ENCODE data around the gene DNAJC7.
"Not testable (repeated sequence)": the region's sequence is repeated elsewhere in the genome, so short reads cannot be mapped to it uniquely, and the experiment has no call there.

Gene DNAJC7

DNA sequence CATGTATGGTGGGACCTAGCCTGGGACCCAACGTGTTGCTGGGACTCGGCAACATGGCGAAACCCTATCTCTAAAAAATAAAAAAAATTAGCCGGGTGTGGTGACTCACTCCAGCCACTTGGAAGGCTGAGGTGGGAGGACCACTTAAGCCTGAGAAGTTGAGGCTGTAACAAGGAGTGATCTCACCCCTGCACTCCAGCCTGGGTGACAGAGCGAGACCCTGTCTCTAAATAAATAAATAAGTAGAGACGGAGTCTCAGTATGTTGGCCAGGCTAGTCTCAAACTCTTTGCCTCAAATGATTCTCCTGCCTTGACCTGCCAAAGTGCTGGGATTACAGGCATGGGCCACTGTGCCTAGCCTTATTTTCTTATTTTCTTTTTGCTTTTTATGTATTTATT, 60.7 kb downstream of the DNAJC7 start:
- H3K27ac Mint-ChIP-seq, result no peak overlapping the region
- DNase-seq (ENCODE audit: low spot score), result no peak
- H3K9me3 Mint-ChIP-seq, result no peaks in the 10 kb centered on the region
- no peaks in the 10 kb centered on the region for H3K27me3 Mint-ChIP-seq (ENCODE audit: low read depth)
- H3K4me3 Mint-ChIP-seq, result no peak overlapping the region
- H3K4me1 Mint-ChIP-seq (ENCODE audit: low read depth), result no peaks in the 10 kb centered on the region
- H3K36me3 Mint-ChIP-seq (ENCODE audit: low read depth), result no peaks in the 10 kb centered on the region

- Mint-ChIP-seq H3K27me3 (ENCODE audit: low read depth) (no peaks in the 10 kb centered on the region), H3K9me3 (no peaks in the 10 kb centered on the region), H3K36me3 (ENCODE audit: low read depth) (no peaks in the 10 kb centered on the region), H3K4me1 (ENCODE audit: low read depth) (no peaks in the 10 kb centered on the region), H3K27ac (no peak overlapping the region), H3K4me3 (no peak overlapping the region)
- no peak for DNase-seq (ENCODE audit: low spot score)
Measured at GRCh38 chr17:41948762-41949460, 68.3 kb downstream of the DNAJC7 start.

DNA sequence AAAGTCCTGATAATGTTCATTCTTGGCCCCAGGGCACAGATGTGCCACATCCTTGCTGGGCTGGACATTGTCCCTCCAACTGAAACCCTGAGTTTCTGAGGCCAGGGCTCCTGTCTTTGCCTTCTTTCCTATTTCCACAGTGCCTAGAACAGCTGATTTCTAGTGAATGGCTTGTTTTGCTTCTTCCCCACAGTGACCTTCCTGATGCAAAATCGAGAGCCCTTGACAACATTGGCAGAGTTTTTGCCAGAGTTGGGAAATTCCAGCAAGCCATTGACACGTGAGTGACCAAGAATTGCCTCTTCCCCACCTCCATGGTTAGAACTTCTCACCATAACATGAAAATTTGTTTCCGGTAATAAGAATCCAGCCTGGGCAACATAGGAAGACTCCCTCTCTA, 72.3 kb downstream of the DNAJC7 start:
- Mint-ChIP-seq H3K27me3 (ENCODE audit: low read depth) (no peaks in the 10 kb centered on the region), H3K27ac (no peak overlapping the region), H3K36me3 (ENCODE audit: low read depth) (no peaks in the 10 kb centered on the region), H3K4me1 (ENCODE audit: low read depth) (no peaks in the 10 kb centered on the region), H3K4me3 (no peak overlapping the region), H3K9me3 (no peaks in the 10 kb centered on the region)
- no peak for DNase-seq (ENCODE audit: low spot score)

GRCh38 chr17:41943492-41943891, 73.7 kb downstream of the DNAJC7 start:
- no peaks in the 10 kb centered on the region for H3K27me3 Mint-ChIP-seq (ENCODE audit: low read depth)
- DNase-seq (ENCODE audit: low spot score), result no peak
- H3K4me3 Mint-ChIP-seq, result no peak overlapping the region
- no peak overlapping the region for H3K27ac Mint-ChIP-seq
- no peaks in the 10 kb centered on the region for H3K4me1 Mint-ChIP-seq (ENCODE audit: low read depth)
- no peaks in the 10 kb centered on the region for H3K9me3 Mint-ChIP-seq
- H3K36me3 Mint-ChIP-seq (ENCODE audit: low read depth), result no peaks in the 10 kb centered on the region

DNA sequence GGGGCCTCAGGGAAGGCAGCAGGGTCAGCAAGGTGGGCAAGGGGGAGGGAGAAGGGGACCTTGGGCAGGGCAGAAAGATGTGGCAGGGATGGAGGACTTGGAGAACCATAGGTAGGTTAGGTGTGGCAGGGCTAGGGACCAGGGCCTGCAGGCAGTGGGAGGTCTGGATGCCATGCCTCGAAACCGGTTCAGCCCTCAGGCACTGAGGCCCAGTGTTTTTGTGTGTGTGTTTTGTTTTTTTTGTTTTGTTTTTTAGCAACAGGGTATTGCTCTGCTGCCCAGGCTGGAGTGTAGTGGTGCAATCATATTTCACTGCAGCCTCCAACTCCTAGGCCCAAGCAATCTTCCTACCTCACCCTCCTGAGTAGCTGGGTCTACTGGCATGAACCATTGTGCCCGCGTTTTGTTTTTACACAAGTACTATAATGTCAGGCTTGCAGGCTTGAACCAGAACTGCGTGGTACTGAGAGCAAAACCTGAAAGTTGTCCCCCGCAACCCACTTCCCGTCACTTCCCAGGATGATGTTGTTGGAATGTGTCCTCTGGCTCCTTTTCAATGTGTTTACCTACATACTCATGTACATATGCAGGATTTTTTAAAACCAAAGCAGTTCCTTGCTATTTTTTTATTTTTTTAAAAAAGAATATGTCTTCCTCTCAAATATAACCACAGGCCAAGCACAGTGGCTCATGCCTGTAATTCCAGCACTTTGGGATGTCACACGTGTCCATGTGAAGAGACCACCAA, 74.4 kb downstream of the DNAJC7 start:
- H3K9me3 Mint-ChIP-seq, result no peaks in the 10 kb centered on the region
- H3K27ac Mint-ChIP-seq, result no peak overlapping the region
- H3K4me1 Mint-ChIP-seq (ENCODE audit: low read depth), result no peaks in the 10 kb centered on the region
- H3K36me3 Mint-ChIP-seq (ENCODE audit: low read depth), result no peaks in the 10 kb centered on the region
- no peak overlapping the region for H3K4me3 Mint-ChIP-seq
- no peaks in the 10 kb centered on the region for H3K27me3 Mint-ChIP-seq (ENCODE audit: low read depth)
- no peak for DNase-seq (ENCODE audit: low spot score)

- Mint-ChIP-seq H3K36me3 (ENCODE audit: low read depth) (no peaks in the 10 kb centered on the region), H3K4me1 (ENCODE audit: low read depth) (no peaks in the 10 kb centered on the region), H3K4me3 (no peak overlapping the region), H3K9me3 (no peaks in the 10 kb centered on the region), H3K27ac (no peak overlapping the region), H3K27me3 (ENCODE audit: low read depth) (no peaks in the 10 kb centered on the region)
- DNase-seq (ENCODE audit: low spot score), result no peak
Measured at GRCh38 chr17:41941168-41941567, 76.1 kb downstream of the DNAJC7 start.

DNA sequence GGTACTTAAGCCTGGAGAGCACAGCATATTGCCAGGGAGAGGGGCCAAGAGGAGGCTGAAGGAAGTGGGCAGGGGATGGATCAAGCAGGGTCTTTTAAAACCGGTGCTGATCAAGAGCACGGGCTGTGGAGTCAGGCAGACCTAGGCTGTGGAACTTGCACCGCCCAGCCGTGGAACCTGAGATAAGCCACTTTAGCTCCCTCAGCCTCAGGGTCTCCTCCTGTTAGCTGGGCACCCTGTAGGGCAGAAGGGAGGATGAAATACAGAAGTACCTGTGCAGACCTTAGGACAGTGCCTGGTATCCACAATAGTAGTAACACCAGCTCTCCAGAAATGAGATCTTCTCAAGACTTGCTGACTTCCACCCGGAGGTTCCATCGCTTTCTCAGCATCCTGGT, 77.5 kb downstream of the DNAJC7 start:
- no peak for DNase-seq (ENCODE audit: low spot score)
- Mint-ChIP-seq H3K27me3 (ENCODE audit: low read depth) (no peaks in the 10 kb centered on the region), H3K36me3 (ENCODE audit: low read depth) (peaks cover 1% of the 10 kb centered on the region), H3K4me1 (ENCODE audit: low read depth) (peaks cover 1% of the 10 kb centered on the region), H3K27ac (no peak overlapping the region), H3K9me3 (no peaks in the 10 kb centered on the region), H3K4me3 (no peak overlapping the region)

- no peaks in the 10 kb centered on the region for H3K9me3 Mint-ChIP-seq
- DNase-seq (ENCODE audit: low spot score), result no peak
- peaks cover 3% of the 10 kb centered on the region for H3K36me3 Mint-ChIP-seq (ENCODE audit: low read depth)
- H3K27me3 Mint-ChIP-seq (ENCODE audit: low read depth), result no peaks in the 10 kb centered on the region
- H3K4me3 Mint-ChIP-seq, result no peak overlapping the region
- no peak overlapping the region for H3K27ac Mint-ChIP-seq
- peaks cover 4% of the 10 kb centered on the region for H3K4me1 Mint-ChIP-seq (ENCODE audit: low read depth)
Measured at GRCh38 chr17:41939044-41939692, 78.1 kb downstream of the DNAJC7 start.

DNA sequence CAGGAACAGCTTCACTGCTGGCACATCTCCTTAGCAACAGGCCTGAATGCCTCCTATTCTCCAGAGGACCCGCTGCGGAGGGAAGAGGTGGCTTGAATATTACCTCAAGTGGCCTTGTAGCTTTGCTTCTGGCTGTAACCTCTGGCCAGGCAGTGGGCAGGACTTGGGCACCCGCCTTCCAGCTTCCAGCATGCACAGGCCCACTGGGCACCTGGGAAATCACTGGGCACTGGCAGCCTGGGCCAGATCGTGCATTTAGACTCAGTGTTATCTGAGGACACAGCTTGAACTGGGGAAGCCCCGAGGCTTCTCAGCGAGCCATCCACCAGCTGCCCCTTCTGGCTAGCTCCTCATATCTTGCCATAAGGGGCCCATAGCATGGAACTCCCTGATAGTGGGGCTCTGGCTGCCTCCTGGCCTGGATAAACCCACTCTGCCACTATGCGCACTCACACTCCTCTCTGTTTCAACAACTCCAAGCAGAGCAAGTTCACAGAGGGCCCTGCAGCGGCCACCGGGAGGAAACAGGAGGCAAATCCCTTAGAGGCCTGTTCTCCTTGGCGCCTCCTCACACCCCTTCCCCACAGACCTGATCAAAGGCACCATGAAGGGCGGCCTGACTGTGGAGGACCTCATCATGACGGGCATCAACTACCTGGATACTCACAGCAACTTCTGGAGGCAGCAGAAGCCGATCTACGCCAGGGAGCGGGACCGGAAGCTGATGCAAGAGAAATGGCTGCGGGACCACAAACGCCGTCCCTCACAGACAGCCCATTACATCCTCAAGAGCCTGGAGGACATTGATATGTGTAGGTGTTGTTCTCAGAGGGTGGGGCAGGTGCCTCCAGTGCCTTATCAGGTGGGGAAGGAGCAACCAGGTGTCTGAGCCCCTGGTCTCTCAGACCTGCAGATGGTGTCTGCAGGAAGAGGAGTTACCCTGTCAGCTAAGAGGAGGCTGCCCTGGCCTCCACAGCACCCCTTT, 79.0 kb downstream of the DNAJC7 start:
- no peak for DNase-seq (ENCODE audit: low spot score)
- no peaks in the 10 kb centered on the region for H3K27me3 Mint-ChIP-seq (ENCODE audit: low read depth)
- peaks cover 6% of the 10 kb centered on the region for H3K4me1 Mint-ChIP-seq (ENCODE audit: low read depth)
- H3K27ac Mint-ChIP-seq, result no peak overlapping the region
- no peaks in the 10 kb centered on the region for H3K9me3 Mint-ChIP-seq
- no peak overlapping the region for H3K4me3 Mint-ChIP-seq
- H3K36me3 Mint-ChIP-seq (ENCODE audit: low read depth), result peaks cover 3% of the 10 kb centered on the region

- no peaks in the 10 kb centered on the region for H3K27me3 Mint-ChIP-seq (ENCODE audit: low read depth)
- DNase-seq (ENCODE audit: low spot score), result no peak
Measured at GRCh38 chr17:41935641-41936040, 81.6 kb downstream of the DNAJC7 start.

DNA sequence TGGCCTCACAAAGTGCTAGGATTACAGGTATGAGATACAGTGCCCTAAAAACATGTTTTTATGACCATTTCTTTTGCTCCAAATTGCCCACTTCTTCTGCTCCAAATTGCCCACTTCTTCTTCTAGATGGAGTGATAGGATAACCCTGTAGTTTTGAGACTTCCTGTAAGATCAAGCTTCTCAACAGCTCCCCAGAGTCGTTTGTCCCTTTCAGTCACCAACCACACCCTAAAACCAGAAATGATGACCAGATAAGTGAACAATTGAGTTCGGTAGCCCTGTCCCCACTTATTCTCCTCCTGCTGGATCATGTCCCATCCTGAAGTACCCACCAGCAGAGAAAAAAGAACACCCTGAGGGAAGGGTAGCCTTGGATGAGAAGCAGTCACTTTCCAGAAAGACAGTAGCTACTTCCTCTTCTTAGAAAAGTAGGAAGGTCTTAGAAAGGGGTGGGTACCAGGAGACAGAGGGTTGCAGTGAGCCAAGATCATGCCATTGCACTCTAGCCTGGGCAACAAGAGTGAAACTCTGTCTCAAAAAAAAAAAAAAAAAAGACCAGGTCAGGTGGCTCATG, 84.3 kb downstream of the DNAJC7 start:
- no peak for DNase-seq (ENCODE audit: low spot score)
- Mint-ChIP-seq H3K4me3 (peak overlapping the region; percentile 71), H3K9me3 (no peaks in the 10 kb centered on the region), H3K27ac (peak overlapping the region; percentile 94), H3K4me1 (ENCODE audit: low read depth) (peaks cover 36% of the 10 kb centered on the region), H3K27me3 (ENCODE audit: low read depth) (no peaks in the 10 kb centered on the region), H3K36me3 (ENCODE audit: low read depth) (peaks cover 9% of the 10 kb centered on the region)

More at GRCh38 chr17:41935641-41936040, 81.6 kb downstream of the DNAJC7 start:
- H3K4me1 Mint-ChIP-seq (ENCODE audit: low read depth), result peaks cover 20% of the 10 kb centered on the region
- no peaks in the 10 kb centered on the region for H3K9me3 Mint-ChIP-seq
- no peak overlapping the region for H3K27ac Mint-ChIP-seq
- H3K36me3 Mint-ChIP-seq (ENCODE audit: low read depth), result peaks cover 3% of the 10 kb centered on the region
- no peak overlapping the region for H3K4me3 Mint-ChIP-seq

DNA sequence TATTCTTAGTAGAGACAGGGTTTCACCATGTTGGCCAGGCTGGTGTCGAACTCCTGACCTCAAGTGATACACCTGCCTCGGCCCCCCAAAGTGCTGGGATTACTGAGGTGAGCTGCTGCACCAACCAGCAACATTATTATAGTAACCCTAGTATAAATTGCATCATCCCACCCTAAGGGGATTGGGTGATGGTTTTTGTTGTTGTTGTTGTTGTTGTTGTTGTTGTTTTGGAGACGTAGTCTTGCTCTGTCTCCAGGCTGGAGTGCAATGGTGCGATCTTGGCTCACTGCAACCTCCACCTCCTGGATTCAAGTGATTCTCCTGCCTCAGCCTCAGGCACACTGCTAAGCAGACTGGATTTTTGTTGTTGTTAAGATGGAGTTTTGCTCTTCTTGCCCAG, 85.5 kb downstream of the DNAJC7 start:
- Mint-ChIP-seq H3K27ac (peak overlapping the region; percentile 15), H3K4me3 (peak overlapping the region; percentile 95), H3K4me1 (ENCODE audit: low read depth) (peaks cover 39% of the 10 kb centered on the region)
- not testable (repeated sequence) for H3K9me3 Mint-ChIP-seq; H3K27me3 Mint-ChIP-seq (ENCODE audit: low read depth); DNase-seq (ENCODE audit: low spot score); H3K36me3 Mint-ChIP-seq (ENCODE audit: low read depth)

DNA sequence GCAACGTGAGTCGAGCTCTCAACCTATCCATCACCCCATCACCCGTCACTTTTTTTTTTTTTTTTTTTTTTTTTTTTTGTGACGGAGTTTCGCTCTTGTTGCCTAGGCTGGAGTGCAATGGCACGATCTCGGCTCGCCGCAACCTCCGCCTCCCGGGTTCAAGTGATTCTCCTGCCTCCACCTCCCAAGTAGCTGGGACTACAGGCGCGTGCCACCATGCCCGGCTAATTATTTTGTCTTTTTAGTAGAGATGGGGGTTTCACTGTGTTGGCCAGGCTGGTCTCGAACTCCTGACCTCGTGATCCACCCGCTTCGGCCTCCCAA, 86.4 kb downstream of the DNAJC7 start:
- peak overlapping the region; percentile 95 for H3K4me3 Mint-ChIP-seq
- peaks cover 45% of the 10 kb centered on the region for H3K4me1 Mint-ChIP-seq (ENCODE audit: low read depth)
- not testable (repeated sequence) for H3K36me3 Mint-ChIP-seq (ENCODE audit: low read depth); DNase-seq (ENCODE audit: low spot score); H3K27me3 Mint-ChIP-seq (ENCODE audit: low read depth); H3K9me3 Mint-ChIP-seq
- H3K27ac Mint-ChIP-seq, result peak overlapping the region; percentile 95
